ENCODE measurements around the gene GALR2. TPM values are rescaled to one million over a fixed set of nuclear protein-coding genes. Genes with fewer than 3 reads are reported as not detected.

Gene GALR2
- total RNA-seq, 4 donors from 2014 or later: not detected

GRCh38 chr17:76089680-76090516 lies 15.3 kb downstream of the GALR2 start:
- Histone ChIP-seq H3K9me3 (no peaks in the 10 kb centered on the region), H3K36me3 (no peaks in the 10 kb centered on the region), H3K4me3 (no peak overlapping the region), H3K27me3 (no peaks in the 10 kb centered on the region), H3K4me1 (no peaks in the 10 kb centered on the region), H3K27ac (no peak overlapping the region)
- intact Hi-C loops (cut with DNase I; ENCODE audit: low total_unique reads): no loop called here
- no peak for DNase-seq
- no peak for TF ChIP-seq CTCF (IDR thresholded peaks at IDR 0.05)
- TF ChIP-seq POLR2A (IDR thresholded peaks at IDR 0.05): no peak

GRCh38 chr17:76090517-76091129 lies 16.0 kb downstream of the GALR2 start:
- no peaks in the 10 kb centered on the region for H3K9me3 ChIP-seq
- TF ChIP-seq POLR2A (IDR thresholded peaks at IDR 0.05): no peak
- TF ChIP-seq CTCF (IDR thresholded peaks at IDR 0.05): no peak
- no peaks in the 10 kb centered on the region for H3K4me1 ChIP-seq
- H3K36me3 ChIP-seq: no peaks in the 10 kb centered on the region
- H3K27me3 ChIP-seq: no peaks in the 10 kb centered on the region
- H3K4me3 ChIP-seq: no peak overlapping the region
- H3K27ac ChIP-seq: no peak overlapping the region
- intact Hi-C loops (cut with DNase I; ENCODE audit: low total_unique reads): no loop called here
- no peak for DNase-seq

GRCh38 chr17:76091526-76092286 lies 17.1 kb downstream of the GALR2 start:
- no peak for DNase-seq
- H3K4me1 ChIP-seq: no peaks in the 10 kb centered on the region

GRCh38 chr17:76092526-76093413 lies 18.2 kb downstream of the GALR2 start:
- no peaks in the 10 kb centered on the region for H3K36me3 ChIP-seq
- TF ChIP-seq POLR2A (IDR thresholded peaks at IDR 0.05) (no peak), CTCF (IDR thresholded peaks at IDR 0.05) (no peak)
- intact Hi-C loops (cut with DNase I; ENCODE audit: low total_unique reads): no loop called here
- no peak overlapping the region for H3K27ac ChIP-seq
- no peak overlapping the region for H3K4me3 ChIP-seq
- no peaks in the 10 kb centered on the region for H3K27me3 ChIP-seq
- H3K9me3 ChIP-seq: no peaks in the 10 kb centered on the region
- no peak for DNase-seq
- no peaks in the 10 kb centered on the region for H3K4me1 ChIP-seq

More at GRCh38 chr17:76091526-76092286, 17.1 kb downstream of the GALR2 start:
- Histone ChIP-seq H3K9me3 (no peaks in the 10 kb centered on the region), H3K27ac (no peak overlapping the region), H3K36me3 (no peaks in the 10 kb centered on the region), H3K4me3 (no peak overlapping the region), H3K27me3 (no peaks in the 10 kb centered on the region)
- TF ChIP-seq CTCF (IDR thresholded peaks at IDR 0.05) (no peak), POLR2A (IDR thresholded peaks at IDR 0.05) (no peak)
- intact Hi-C loops (cut with DNase I; ENCODE audit: low total_unique reads): no loop called here

Data from uterus (tissue), 4 donors.